Naive B cell (primary cell): ENCODE data around the gene ZNF280B. TPM values are rescaled to one million over a fixed set of nuclear protein-coding genes. Genes with fewer than 3 reads are reported as not detected.
A peak's percentile ranks its signal among the peaks of the same experiment; 100 is the strongest.

Experiments
- ATAC-seq, 2 donors: fragments of 150-1000 bp; cut with Tn5 transposase; 2 replicates each; pipeline ENCODE4 v1.10.0; 2021; ENCODE audit warnings: low read depth in 2 of 2, mild to moderate bottlenecking in 2 of 2, moderate library complexity in 2 of 2
- DNase-seq: peaks from one replicate; pipeline ENCODE4 v3.0.0; 2022
- H3K27ac Mint-ChIP-seq, 6 donors: one replicate each; pipeline ENCODE4 v1.8.0; 2020 to 2022; ENCODE audit warnings: mild to moderate bottlenecking in 6 of 6, mixed read lengths in 6 of 6, moderate library complexity in 5 of 6, inconsistent platforms in 2 of 6
- H3K27me3 Mint-ChIP-seq, 3 donors: one replicate each; pipeline ENCODE4 v1.8.0; 2021 to 2022; ENCODE audit warnings: mixed read lengths in 3 of 3, mild to moderate bottlenecking in 1 of 3
- H3K36me3 Mint-ChIP-seq, 2 donors: one replicate each; pipeline ENCODE4 v1.8.0; 2020 to 2022; ENCODE audit warnings: mixed read lengths in 2 of 2, inconsistent platforms in 1 of 2, mild to moderate bottlenecking in 1 of 2
- H3K4me1 Mint-ChIP-seq, 3 donors: one replicate each; pipeline ENCODE4 v1.8.0; 2020 to 2022; ENCODE audit warnings: mixed read lengths in 3 of 3, inconsistent platforms in 1 of 3, mild to moderate bottlenecking in 1 of 3, moderate library complexity in 1 of 3
- H3K4me3 Mint-ChIP-seq, 8 donors: one replicate each; pipeline ENCODE4 v1.8.0; 2020 to 2022; ENCODE audit warnings: mild to moderate bottlenecking in 8 of 8, mixed read lengths in 8 of 8, moderate library complexity in 8 of 8, inconsistent platforms in 2 of 8
- H3K9me3 Mint-ChIP-seq, 7 donors: one replicate each; pipeline ENCODE4 v1.8.0; 2020 to 2022; ENCODE audit warnings: mixed read lengths in 7 of 7, mild to moderate bottlenecking in 5 of 7, inconsistent platforms in 2 of 7, moderate library complexity in 1 of 7
- polyA plus RNA-seq, 6 donors: library from polyadenylated mRNA; unstranded; fragments of 300-500 nt; fragmentation: Illumina TruSeq; gene quantifications; one replicate each; pipeline ENCODE4 v1.2.3, GENCODE V29; 2021; ENCODE audit warnings: low read depth in 6 of 6

ZNF280B gene, protein sequence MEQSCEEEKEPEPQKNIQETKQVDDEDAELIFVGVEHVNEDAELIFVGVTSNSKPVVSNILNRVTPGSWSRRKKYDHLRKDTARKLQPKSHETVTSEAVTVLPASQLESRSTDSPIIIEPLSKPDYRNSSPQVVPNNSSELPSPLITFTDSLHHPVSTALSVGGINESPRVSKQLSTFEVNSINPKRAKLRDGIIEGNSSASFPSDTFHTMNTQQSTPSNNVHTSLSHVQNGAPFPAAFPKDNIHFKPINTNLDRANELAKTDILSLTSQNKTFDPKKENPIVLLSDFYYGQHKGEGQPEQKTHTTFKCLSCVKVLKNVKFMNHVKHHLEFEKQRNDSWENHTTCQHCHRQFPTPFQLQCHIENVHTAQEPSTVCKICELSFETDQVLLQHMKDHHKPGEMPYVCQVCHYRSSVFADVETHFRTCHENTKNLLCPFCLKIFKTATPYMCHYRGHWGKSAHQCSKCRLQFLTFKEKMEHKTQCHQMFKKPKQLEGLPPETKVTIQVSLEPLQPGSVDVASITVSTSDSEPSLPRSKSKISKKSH
- 1 to 10 TPM; 2.4 to 4.1 (median 3.2) TPM for polyA plus RNA-seq

DNA sequence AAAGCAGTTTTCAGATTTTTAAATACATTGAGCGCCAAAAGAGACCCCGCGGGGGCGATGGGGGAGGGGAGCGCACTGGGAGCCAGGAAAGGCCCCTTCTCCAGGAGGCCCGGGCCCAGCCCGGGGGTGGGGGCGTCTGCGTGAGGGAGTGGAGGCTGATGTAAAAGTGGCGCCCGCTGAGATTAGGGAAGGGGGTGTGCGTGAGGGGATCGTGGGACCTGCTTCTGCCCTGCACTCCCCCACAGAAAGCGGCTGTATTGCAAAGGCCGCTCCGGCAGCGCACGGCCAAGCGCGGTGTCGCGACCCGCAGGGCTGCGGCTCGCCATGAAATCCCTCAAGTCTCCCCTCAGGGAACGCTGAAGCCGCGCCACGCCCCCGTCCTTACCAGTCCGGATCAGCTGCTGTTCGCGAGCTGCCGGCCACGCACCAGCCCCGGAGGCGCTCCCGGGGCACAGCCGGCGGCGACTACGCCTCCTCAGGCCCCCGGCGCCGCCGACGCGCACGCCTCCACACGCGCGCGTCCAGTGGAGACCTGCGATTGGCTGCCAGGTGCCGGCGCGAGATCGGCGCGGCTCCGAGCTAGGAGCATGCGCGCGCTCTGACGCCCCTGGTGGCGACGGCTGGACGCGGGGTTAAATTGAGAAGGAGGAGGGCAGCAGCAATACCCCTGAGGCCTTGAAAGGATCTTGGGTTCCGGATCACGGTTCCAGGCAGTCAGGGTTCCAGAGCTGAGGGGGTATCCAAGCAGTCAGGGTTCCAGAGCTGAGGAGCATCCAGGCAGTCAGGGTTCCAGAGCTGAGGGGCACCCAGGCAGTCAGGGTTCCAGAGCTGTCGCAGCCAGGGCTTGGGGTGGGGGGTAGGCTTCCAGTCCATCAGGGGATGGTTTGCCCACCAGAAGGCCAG, at the start of gene ZNF280B:
Gene ZNF280B, minus strand, starts transcription at position 469 of the 903 bp plus-strand sequence. CDS start 19,344 bp downstream, outside the sequence.
- H3K4me3 Mint-ChIP-seq: peak within 1 kb of the TSS; percentile 82 to 96 (median 89)
- peak within 1 kb of the TSS; percentile 76 to 89 (median 80) for H3K27ac Mint-ChIP-seq
- ATAC-seq (peak; percentile 97 to 98), DNase-seq (peak; percentile 82)
- peaks cover 15 to 30% of the 10 kb centered on the region in 2 donors for H3K36me3 Mint-ChIP-seq
- H3K27me3 Mint-ChIP-seq: peaks cover 0 to 13% (median 5%) of the 10 kb centered on the region in 3 donors
- peaks cover 0 to 23% (median 7%) of the 10 kb centered on the region in 7 donors for H3K9me3 Mint-ChIP-seq
- H3K4me1 Mint-ChIP-seq: peaks cover 17 to 22% (median 17%) of the 10 kb centered on the region in 3 donors

DNA sequence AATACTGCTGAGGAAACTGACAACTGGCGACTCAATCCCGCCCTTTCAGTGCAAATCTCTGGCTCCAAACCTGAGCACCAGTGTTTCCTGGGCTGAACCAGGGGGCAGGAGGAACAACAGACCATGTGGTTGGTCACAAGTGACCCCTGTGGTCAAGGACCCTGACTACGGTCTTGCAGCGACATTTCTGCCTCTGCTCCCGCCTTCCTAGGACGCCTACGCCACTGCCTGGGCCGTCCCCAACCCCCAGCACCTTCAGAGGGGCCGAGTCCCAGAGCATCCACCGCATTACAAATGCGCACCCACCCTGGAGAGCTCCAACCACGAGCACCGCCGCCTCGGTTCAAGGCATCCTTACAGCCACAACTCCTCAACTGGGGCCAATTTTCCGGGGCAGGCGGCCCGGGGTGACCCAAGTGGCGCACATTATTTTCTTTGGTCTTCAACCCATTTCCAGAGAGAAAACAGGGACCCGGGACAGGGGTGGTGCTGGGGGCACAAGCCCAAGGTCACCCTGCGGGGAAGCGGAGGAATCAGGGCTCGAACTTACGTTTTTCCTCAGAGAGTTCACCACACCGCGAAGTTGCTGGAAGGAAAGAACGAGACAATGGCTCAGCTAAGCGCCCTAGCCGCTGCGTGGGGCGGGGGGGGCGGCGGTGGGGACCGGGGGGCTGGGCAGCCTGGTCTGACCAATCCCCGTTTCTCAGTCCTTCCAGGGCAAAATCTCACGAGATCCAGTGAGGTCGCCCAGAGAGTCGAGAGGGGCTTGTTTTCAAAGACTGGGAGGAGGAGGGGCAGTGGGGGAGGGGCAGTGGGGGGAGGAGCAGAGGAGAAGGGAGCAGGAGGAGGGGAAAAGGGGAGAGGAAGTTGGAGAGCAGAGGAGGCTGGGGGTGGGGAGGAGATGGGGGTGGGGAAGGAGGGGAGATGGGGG, 48.7 kb upstream of the ZNF280B start:
- H3K4me3 Mint-ChIP-seq: peak overlapping the region in 2 of 8 donors; percentile 51 to 72
- H3K27me3 Mint-ChIP-seq: peaks cover 0 to 4% (median 0%) of the 10 kb centered on the region in 3 donors
- H3K9me3 Mint-ChIP-seq: no peaks in the 10 kb centered on the region

DNA sequence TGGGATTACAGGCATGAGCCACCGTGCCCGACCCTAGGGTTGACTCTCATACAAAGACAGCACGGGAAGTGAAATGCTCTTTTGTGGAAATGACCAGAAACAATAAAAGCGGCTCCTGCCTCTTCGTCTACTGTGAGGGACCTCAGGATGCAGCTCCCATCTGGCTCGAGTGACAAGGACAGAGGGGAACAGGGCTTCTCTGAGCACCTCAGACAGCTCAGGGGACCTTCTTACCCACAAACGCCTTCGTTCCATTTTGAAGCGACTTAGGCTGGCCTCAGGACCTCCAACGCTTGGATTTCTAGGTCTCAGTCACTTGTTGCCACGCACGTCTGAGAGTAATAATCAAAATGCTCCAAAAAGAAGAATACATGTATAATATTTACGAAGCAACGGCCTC, 48.0 kb upstream of the ZNF280B start:
- DNase-seq (no peak), ATAC-seq (no peak)
- peaks cover 5 to 17% (median 7%) of the 10 kb centered on the region in 3 donors for H3K4me1 Mint-ChIP-seq
- H3K27me3 Mint-ChIP-seq: peaks cover 0 to 4% (median 0%) of the 10 kb centered on the region in 3 donors
- no peaks in the 10 kb centered on the region for H3K36me3 Mint-ChIP-seq
- no peak overlapping the region for H3K27ac Mint-ChIP-seq
- no peak overlapping the region for H3K4me3 Mint-ChIP-seq
- no peaks in the 10 kb centered on the region for H3K9me3 Mint-ChIP-seq

More for the DNA sequence above, 48.7 kb upstream of the ZNF280B start:
- no peak for DNase-seq
- H3K27ac Mint-ChIP-seq: peak overlapping the region in 3 of 6 donors; percentile 47 to 90 (median 64)
- H3K4me1 Mint-ChIP-seq: peaks cover 5 to 17% (median 7%) of the 10 kb centered on the region in 3 donors
- H3K36me3 Mint-ChIP-seq: no peaks in the 10 kb centered on the region
- ATAC-seq: no peak

DNA sequence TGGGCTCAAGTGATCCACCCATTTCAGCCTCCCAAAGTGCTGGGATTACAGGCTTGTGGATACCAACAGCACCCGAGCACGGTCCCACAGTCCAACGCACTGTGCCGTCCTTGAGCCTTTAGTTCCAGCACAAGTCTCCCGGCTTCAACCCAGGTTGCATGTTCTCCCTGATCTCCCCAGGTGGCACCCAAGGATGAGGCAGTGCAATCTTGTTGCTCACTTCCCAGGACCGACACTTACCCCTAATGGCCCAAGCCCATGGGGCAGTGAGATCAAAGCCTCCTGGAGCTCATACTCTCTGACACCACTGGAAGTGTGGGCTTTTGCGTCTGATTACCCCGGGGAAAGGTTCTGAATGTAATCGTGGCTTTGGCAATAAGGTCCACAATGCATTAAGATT, 47.1 kb upstream of the ZNF280B start:
- DNase-seq (no peak), ATAC-seq (no peak)
- Mint-ChIP-seq H3K4me1 (peaks cover 5 to 17% (median 7%) of the 10 kb centered on the region in 3 donors), H3K9me3 (no peaks in the 10 kb centered on the region), H3K4me3 (peak overlapping the region in 1 of 8 donors; percentile 37), H3K27me3 (peaks cover 0 to 4% (median 0%) of the 10 kb centered on the region in 3 donors), H3K27ac (no peak overlapping the region), H3K36me3 (no peaks in the 10 kb centered on the region)

DNA sequence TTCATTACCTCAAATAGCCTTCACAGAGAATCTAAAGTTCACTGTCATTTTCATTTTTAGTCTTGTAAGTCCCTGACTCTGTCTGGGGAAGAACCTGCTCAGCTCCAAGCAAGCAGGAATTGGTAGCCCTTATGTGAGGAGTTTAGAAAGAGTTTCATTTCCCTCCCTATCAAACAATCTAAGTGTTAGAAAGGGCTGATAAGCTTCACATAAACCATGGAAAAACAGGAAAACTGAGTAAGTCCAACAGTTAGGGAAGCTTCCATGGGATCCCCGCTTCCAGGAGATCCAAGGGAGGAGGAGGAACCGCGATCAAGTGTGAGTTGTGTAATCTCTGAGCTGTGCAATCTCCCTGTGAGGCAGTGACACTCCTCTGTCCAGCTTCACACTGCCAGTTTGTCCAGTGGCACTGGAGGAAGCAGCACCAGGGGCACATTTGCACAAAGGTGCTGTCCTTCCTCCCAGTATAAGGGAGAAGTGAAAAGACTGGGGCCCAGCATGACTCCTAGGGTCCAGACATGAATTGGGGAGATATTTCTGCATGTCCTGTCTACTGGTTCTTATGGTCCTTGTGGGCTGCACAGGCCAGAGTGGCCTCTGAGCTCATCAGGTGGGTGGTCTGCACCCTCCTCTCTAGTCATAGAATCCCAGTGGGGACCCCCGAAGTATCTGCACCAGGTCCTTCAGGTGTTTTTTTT, 46.2 kb upstream of the ZNF280B start:
- no peak for ATAC-seq
- no peak for DNase-seq
- Mint-ChIP-seq H3K36me3 (no peaks in the 10 kb centered on the region), H3K27me3 (peaks cover 0 to 4% (median 0%) of the 10 kb centered on the region in 3 donors), H3K9me3 (no peaks in the 10 kb centered on the region), H3K4me3 (no peak overlapping the region), H3K4me1 (peaks cover 5 to 14% (median 7%) of the 10 kb centered on the region in 3 donors), H3K27ac (no peak overlapping the region)

- ATAC-seq (no peak), DNase-seq (no peak)
- no peaks in the 10 kb centered on the region for H3K36me3 Mint-ChIP-seq
- H3K27me3 Mint-ChIP-seq: peaks cover 0 to 1% (median 0%) of the 10 kb centered on the region in 3 donors
- no peak overlapping the region for H3K4me3 Mint-ChIP-seq
- peaks cover 1 to 8% (median 2%) of the 10 kb centered on the region in 3 donors for H3K4me1 Mint-ChIP-seq
- no peak overlapping the region for H3K27ac Mint-ChIP-seq
- no peaks in the 10 kb centered on the region for H3K9me3 Mint-ChIP-seq
Measured at GRCh38 chr22:22553735-22554586, 45.4 kb upstream of the ZNF280B start.

- no peak for ATAC-seq
- H3K4me1 Mint-ChIP-seq: peaks cover 0 to 6% (median under 1%) of the 10 kb centered on the region in 3 donors
Measured at GRCh38 chr22:22553141-22553540, 44.6 kb upstream of the ZNF280B start.

DNA sequence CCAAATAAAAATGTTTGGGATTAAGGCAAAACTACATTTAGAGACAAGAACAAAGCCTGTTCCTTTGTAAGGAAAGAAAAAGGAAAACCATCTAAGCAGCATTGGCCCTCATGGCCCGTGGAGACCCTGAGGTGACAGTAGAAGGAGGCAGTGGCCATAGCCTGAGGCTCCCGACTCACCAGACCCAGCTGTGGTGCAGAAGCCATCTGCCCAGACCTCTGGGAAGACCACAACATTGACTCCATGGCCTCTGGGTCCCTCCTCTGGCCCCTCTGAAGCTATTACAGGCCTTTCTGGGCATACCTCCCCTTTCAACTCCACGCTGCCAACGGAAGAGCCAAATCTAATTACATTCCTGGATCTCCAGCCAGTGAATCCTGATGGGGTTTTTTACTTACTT, 44.1 kb upstream of the ZNF280B start:
- ATAC-seq (no peak), DNase-seq (no peak)
- H3K9me3 Mint-ChIP-seq: no peaks in the 10 kb centered on the region
- peaks cover 0 to 10% (median 5%) of the 10 kb centered on the region in 3 donors for H3K4me1 Mint-ChIP-seq
- H3K4me3 Mint-ChIP-seq: no peak overlapping the region
- H3K27ac Mint-ChIP-seq: peak overlapping the region in 1 of 6 donors; percentile 8
- H3K36me3 Mint-ChIP-seq: no peaks in the 10 kb centered on the region
- no peaks in the 10 kb centered on the region for H3K27me3 Mint-ChIP-seq

More at GRCh38 chr22:22553141-22553540, 44.6 kb upstream of the ZNF280B start:
- no peaks in the 10 kb centered on the region for H3K36me3 Mint-ChIP-seq
- H3K27ac Mint-ChIP-seq: no peak overlapping the region
- H3K9me3 Mint-ChIP-seq: no peaks in the 10 kb centered on the region
- H3K27me3 Mint-ChIP-seq: no peaks in the 10 kb centered on the region
- DNase-seq: no peak
- no peak overlapping the region for H3K4me3 Mint-ChIP-seq

- Mint-ChIP-seq H3K9me3 (no peaks in the 10 kb centered on the region), H3K27ac (no peak overlapping the region), H3K27me3 (no peaks in the 10 kb centered on the region), H3K4me3 (no peak overlapping the region), H3K36me3 (no peaks in the 10 kb centered on the region), H3K4me1 (peaks cover 0 to 9% (median 6%) of the 10 kb centered on the region in 3 donors)
- DNase-seq: no peak
- ATAC-seq: no peak
Measured at GRCh38 chr22:22550789-22551434, 42.4 kb upstream of the ZNF280B start.

- Mint-ChIP-seq H3K36me3 (no peaks in the 10 kb centered on the region), H3K9me3 (no peaks in the 10 kb centered on the region), H3K27ac (no peak overlapping the region), H3K4me3 (no peak overlapping the region), H3K4me1 (peaks cover 0 to 9% (median 4%) of the 10 kb centered on the region in 3 donors), H3K27me3 (no peaks in the 10 kb centered on the region)
- DNase-seq (no peak), ATAC-seq (no peak)
Measured at GRCh38 chr22:22548910-22549309, 40.4 kb upstream of the ZNF280B start.

- Mint-ChIP-seq H3K4me3 (no peak overlapping the region), H3K9me3 (no peaks in the 10 kb centered on the region), H3K27me3 (no peaks in the 10 kb centered on the region), H3K4me1 (peaks cover 0 to 9% (median 4%) of the 10 kb centered on the region in 3 donors), H3K27ac (peak overlapping the region in 1 of 6 donors; percentile 89), H3K36me3 (no peaks in the 10 kb centered on the region)
- no peak for ATAC-seq
- DNase-seq: no peak
Measured at GRCh38 chr22:22548317-22548716, 39.8 kb upstream of the ZNF280B start.
